HCT116 (cell line): ENCODE data around the gene ADORA3. TPM values are rescaled to one million over a fixed set of nuclear protein-coding genes. Genes with fewer than 3 reads are reported as not detected.

ENCODE experiments used
- ATAC-seq: fragments of 200-7000 bp; cut with Tn5 transposase; 2 replicates; pipeline ENCODE4 v1.9.1; 2020; ENCODE audit warnings: mild to moderate bottlenecking, moderate library complexity
- BruUV-seq: library from RNA; stranded (reverse); fragments of 400-500 nt; replicated peaks from 2 replicates; lab custom pipeline; 2021; lab: Mats Ljungman, UMichigan
- CTCF ChIA-PET: fragments of 300-600 bp; sonication (Branson Sonifier 250); formaldehyde crosslinking; loops from one replicate; lab custom pipeline; 2021; ENCODE audit warnings: antibody characterized with exemption; lab: Charles Lee
- POLR2A ChIA-PET: fragments of 300-600, 350-600 bp; sonication (Branson Sonifier 250); formaldehyde crosslinking; loops from one replicate; lab custom pipeline; 2021; ENCODE audit warnings: antibody characterized with exemption; lab: Charles Lee
- RAD21 ChIA-PET, 2 experiments: fragments of 300-600 bp; sonication (Branson Sonifier 250); formaldehyde crosslinking; loops; one replicate each; lab custom pipeline; 2023; ENCODE audit warnings: low total read pairs in 2 of 2; ENCODE audit not compliant: uncharacterized antibody in 2 of 2, unreplicated experiment in 2 of 2, low non-redundant PET in 1 of 2; lab: Charles Lee
- DNase-seq: peaks from one replicate; pipeline ENCODE4 v3.0.0-alpha.2; 2010; ENCODE audit warnings: low read depth, low spot score
- H2AFZ ChIP-seq: fragments of 200-600 bp; shearing (Covaris generic), sonication (generic); 2 replicates; pipeline ENCODE4 v1.6.1; 2017; ENCODE audit warnings: low read depth, mixed run types, mixed read lengths, antibody characterized with exemption, low read length; ENCODE audit not compliant: poor library complexity, severe bottlenecking
- H3K27ac ChIP-seq: 2 replicates; pipeline ENCODE4 v1.5.1; 2012; ENCODE audit warnings: low read depth, low read length
- H3K27me3 ChIP-seq: fragments of 200-600 bp; sonication (generic); 2 replicates; pipeline ENCODE4 v1.6.1; 2016; ENCODE audit warnings: mixed run types, low read length, mixed read lengths; ENCODE audit not compliant: insufficient read depth
- H3K36me3 ChIP-seq, 2 experiments: fragments of 200-500 bp in 1 of 2; fragments of 200-600 bp in 1 of 2; sonication (Bioruptor generic) in 1 of 2; sonication (generic) in 1 of 2; 2 replicates each; pipeline versions ENCODE4 v1.5.1 to v1.6.1; 2014 to 2016; ENCODE audit warnings: low read length in 2 of 2, inconsistent platforms in 1 of 2, mixed read lengths in 1 of 2, mixed run types in 1 of 2; ENCODE audit not compliant: insufficient read depth in 2 of 2, control insufficient read depth in 1 of 2
- H3K4me1 ChIP-seq, 2 experiments: fragments of 200-600 bp in 1 of 2; sonication (generic) in 1 of 2; 2 replicates each; pipeline versions ENCODE4 v1.5.1 to v1.6.1; 2012 to 2017; ENCODE audit warnings: low read length in 2 of 2, inconsistent platforms in 1 of 2, mild to moderate bottlenecking in 1 of 2, mixed read lengths in 1 of 2, mixed run types in 1 of 2, moderate library complexity in 1 of 2; ENCODE audit not compliant: insufficient read depth in 2 of 2, control insufficient read depth in 1 of 2
- H3K4me2 ChIP-seq: fragments of 200-600 bp; sonication (generic); 2 replicates; pipeline ENCODE4 v1.6.1; 2017; ENCODE audit warnings: mixed run types, low read length, mixed read lengths
- H3K4me3 ChIP-seq, 2 experiments: fragments of 200-600 bp in 1 of 2; sonication (generic) in 1 of 2; replicated peaks in 1 of 2; 2 replicates each; pipeline ENCODE4 v1.5.1; 2011 to 2016; ENCODE audit warnings: low read length in 2 of 2, control low read depth in 1 of 2, low read depth in 1 of 2, mild to moderate bottlenecking in 1 of 2, mixed read lengths in 1 of 2, mixed run types in 1 of 2
- H3K79me2 ChIP-seq: fragments of 200-600 bp; sonication (generic); 2 replicates; pipeline ENCODE4 v1.6.1; 2017; ENCODE audit warnings: mild to moderate bottlenecking, mixed run types, low read length, moderate library complexity, mixed read lengths; ENCODE audit not compliant: insufficient read depth
- H3K9ac ChIP-seq: fragments of 200-600 bp; sonication (generic); 2 replicates; pipeline ENCODE4 v1.6.1; 2016; ENCODE audit warnings: low read length, mixed read lengths
- H3K9me2 ChIP-seq: fragments of 200-600 bp; sonication (generic), shearing (Covaris generic); 2 replicates; pipeline ENCODE4 v1.6.1; 2017; ENCODE audit warnings: mixed run types, mild to moderate bottlenecking, moderate library complexity; ENCODE audit not compliant: insufficient read depth
- H3K9me3 ChIP-seq, 2 experiments: fragments of 200-500 bp in 1 of 2; fragments of 200-600 bp in 1 of 2; sonication (Bioruptor generic) in 1 of 2; sonication (generic) in 1 of 2; 2 replicates each; pipeline ENCODE4 v1.6.1; 2014 to 2017; ENCODE audit warnings: low read length in 2 of 2, mixed read lengths in 2 of 2, inconsistent platforms in 1 of 2, low read depth in 1 of 2, mild to moderate bottlenecking in 1 of 2, mixed run types in 1 of 2, moderate library complexity in 1 of 2; ENCODE audit not compliant: control insufficient read depth in 1 of 2, insufficient read depth in 1 of 2
- H4K20me1 ChIP-seq: fragments of 200-600 bp; sonication (generic), shearing (Covaris generic); 2 replicates; pipeline ENCODE4 v1.6.1; 2017; ENCODE audit warnings: mixed run types, mild to moderate bottlenecking, moderate library complexity; ENCODE audit not compliant: insufficient read depth
- ATF3 ChIP-seq: IDR thresholded peaks from 2 replicates; pipeline ENCODE4 v1.6.1; 2012
- CBX3 ChIP-seq: IDR thresholded peaks from 2 replicates; pipeline ENCODE4 v1.6.1; 2012; ENCODE audit warnings: low read depth
- CEBPB ChIP-seq: IDR thresholded peaks from 2 replicates; pipeline ENCODE4 v1.6.1; 2012; ENCODE audit warnings: low read depth
- CTCF ChIP-seq, 3 experiments: fragments of 200-600 bp in 1 of 3; sonication (generic) in 1 of 3; IDR thresholded peaks in 2 of 3; conservative IDR thresholded peaks in 1 of 3; 2 replicates each; pipeline ENCODE4 v1.5.1; 2012 to 2017; ENCODE audit warnings: low read depth in 2 of 3, low read length in 2 of 3, antibody characterized with exemption in 1 of 3, borderline replicate concordance in 1 of 3, control low read depth in 1 of 3, mild to moderate bottlenecking in 1 of 3, mixed read lengths in 1 of 3, mixed run types in 1 of 3, moderate library complexity in 1 of 3; ENCODE audit not compliant: insufficient read depth in 1 of 3
- ELF1 ChIP-seq: IDR thresholded peaks from 2 replicates; pipeline ENCODE4 v1.6.1; 2012; ENCODE audit warnings: low read depth, borderline replicate concordance
- EZH2 ChIP-seq: fragments of 200-600 bp; sonication (generic); IDR thresholded peaks from 2 replicates; pipeline ENCODE4 v1.6.1; 2017; ENCODE audit warnings: antibody characterized with exemption, mixed run types
- MAX ChIP-seq: IDR thresholded peaks from 2 replicates; pipeline ENCODE4 v1.6.1; 2012
- POLR2A ChIP-seq: IDR thresholded peaks from 2 replicates; pipeline ENCODE4 v1.7.0; 2011; ENCODE audit warnings: borderline replicate concordance; ENCODE audit not compliant: insufficient read depth, insufficient read length; ENCODE audit errors: extremely low read depth
- SIN3A ChIP-seq: IDR thresholded peaks from 2 replicates; pipeline ENCODE4 v1.6.1; 2012; ENCODE audit warnings: low read depth
- SRF ChIP-seq: IDR thresholded peaks from 2 replicates; pipeline ENCODE4 v1.6.1; 2012; ENCODE audit warnings: low read depth
- YY1 ChIP-seq: IDR thresholded peaks from 2 replicates; pipeline ENCODE4 v1.6.1; 2011; ENCODE audit warnings: low read length, low read depth, moderate library complexity, mild to moderate bottlenecking; ENCODE audit not compliant: insufficient replicate concordance; ENCODE audit errors: extremely low read depth
- ZFX ChIP-seq: fragments of 450-650 bp; IDR thresholded peaks from 2 replicates; pipeline ENCODE4 v1.6.1; 2017
- ZNF274 ChIP-seq: fragments of 200-500 bp; sonication (Bioruptor generic); IDR thresholded peaks from 2 replicates; pipeline ENCODE4 v1.6.1; 2014; ENCODE audit warnings: mild to moderate bottlenecking, low read depth, low read length, inconsistent platforms
- intact Hi-C: fragments of 100-400 bp; cut with micrococcal nuclease; formaldehyde crosslinking; loops from 2 replicates; pipeline ENCODE4 v1.10.0; 2022
- total RNA-seq: library from RNA; stranded (reverse); gene quantifications from one replicate; pipeline ENCODE4 v1.2.1, GENCODE V29; 2021; ENCODE audit not compliant: unreplicated experiment

ADORA3 gene
- total RNA-seq, 1 experiment from 2014 or later: not detected

- Histone ChIP-seq H3K27me3 (no peaks in the 10 kb centered on the region), H3K4me1 (no peaks in the 10 kb centered on the region), H3K9me3 (no peaks in the 10 kb centered on the region), H3K36me3 (peaks cover 22 to 31% of the 10 kb centered on the region in 2 experiments; a peak in 3 of 4 replicates), H3K4me3 (no peak overlapping the region), H3K4me2 (no peak overlapping the region), H3K9ac (no peak overlapping the region), H3K79me2 (peaks cover 6% of the 10 kb centered on the region), H3K27ac (no peak overlapping the region), H2AFZ (no peak overlapping the region), H3K9me2 (no peaks in the 10 kb centered on the region), H4K20me1 (no peaks in the 10 kb centered on the region)
- ChIA-PET CTCF (no interaction called here), POLR2A (no interaction called here), RAD21 (no interaction called here)
- TF ChIP-seq CEBPB (no peak), POLR2A (no peak), SIN3A (no peak), EZH2 (no peak), MAX (no peak)
- DNase-seq: no peak
- ATAC-seq: 0 out of 2 replicates have a peak, but pooled peaks have one; percentile 6
- intact Hi-C loops: no loop called here
- BruUV-seq: no TSS peak
Observed at GRCh38 chr1:111463029-111463683, 40.3 kb downstream of the ADORA3 start.

- TF ChIP-seq ELF1 (no peak), ZNF274 (no peak), POLR2A (no peak), CBX3 (no peak), SRF (no peak), ZFX (no peak), ATF3 (no peak), MAX (no peak), CEBPB (no peak), YY1 (no peak), SIN3A (no peak), CTCF (IDR thresholded peaks at IDR 0.05 in 2 of 3, conservative IDR thresholded peaks at IDR 0.05 in 1 of 3; ENCODE audit: borderline replicate concordance in 1 of 3, insufficient read depth in 1 of 3, low read depth in 2 of 3, low read length in 2 of 3) (no peak)
- H3K36me3 ChIP-seq: peaks cover 29 to 37% of the 10 kb centered on the region in 2 experiments; a peak in 3 of 4 replicates
- ChIA-PET CTCF (no interaction called here), POLR2A (no interaction called here), RAD21 (no interaction called here)
- no peak overlapping the region for H2AFZ ChIP-seq
- intact Hi-C loops: no loop called here
- ATAC-seq: no peak
- H3K9me2 ChIP-seq: no peaks in the 10 kb centered on the region
- H3K9me3 ChIP-seq: no peaks in the 10 kb centered on the region
- H3K27me3 ChIP-seq: no peaks in the 10 kb centered on the region
- no peak overlapping the region for H3K4me2 ChIP-seq
- H3K4me1 ChIP-seq: no peaks in the 10 kb centered on the region
- H3K9ac ChIP-seq: no peak overlapping the region
- DNase-seq: no peak
- no peak overlapping the region for H3K27ac ChIP-seq
- peaks cover 4% of the 10 kb centered on the region for H4K20me1 ChIP-seq
- no peak overlapping the region for H3K4me3 ChIP-seq
- peaks cover 12% of the 10 kb centered on the region for H3K79me2 ChIP-seq
- BruUV-seq: no TSS peak
Observed at GRCh38 chr1:111462370-111463028, 40.9 kb downstream of the ADORA3 start.
